K562 (cell line): ENCODE measurements around the gene METAP2. TPM values are rescaled to one million over a fixed set of nuclear protein-coding genes. Genes with fewer than 3 reads are reported as not detected.

Source experiments
- ATAC-seq: fragments of 200-7000 bp; cut with Tn5 transposase; 3 replicates; pipeline ENCODE4 v1.9.1; 2020; ENCODE audit warnings: moderate library complexity
- BruUV-seq: library from RNA; stranded (reverse); fragments of 400-500 nt; replicated peaks from 2 replicates; lab custom pipeline; 2021; lab: Mats Ljungman, UMichigan
- CTCF ChIA-PET: fragments of 300-600 bp; formaldehyde crosslinking; extraction: SDS; loops from one replicate; lab custom pipeline; 2021; ENCODE audit warnings: low intra/inter-chr PET ratio; lab: Yijun Ruan, JAX
- POLR2A ChIA-PET: fragments of 300-600, 350-650 bp; sonication (Branson Sonifier 250); formaldehyde crosslinking; extraction: SDS; loops from one replicate; lab custom pipeline; 2021; ENCODE audit warnings: antibody characterized with exemption, inconsistent platforms; lab: Yijun Ruan, JAX
- DNase-seq, 4 experiments: peaks; one replicate each; pipeline versions ENCODE4 v3.0.0 to v3.0.0-alpha.2; 2011 to 2018; ENCODE audit warnings: low spot score in 3 of 4, mixed read lengths in 3 of 4; ENCODE audit errors: extremely low read depth in 1 of 4
- FAIRE-seq: peaks from 2 replicates; lab custom pipeline; 2011; peaks lifted over from hg19 to GRCh38; lab: Jason Lieb, UNC
- H2AFZ ChIP-seq: 2 replicates; pipeline ENCODE4 v1.6.0; 2011; ENCODE audit warnings: low read depth, low read length, control low read depth, inconsistent platforms
- H3K27ac ChIP-seq: fragments of 200-600 bp; 3 replicates; pipeline ENCODE4 v1.8.0; 2011; ENCODE audit warnings: low read depth, mild to moderate bottlenecking, control low read depth, inconsistent platforms, low read length, moderate library complexity, mixed read lengths; ENCODE audit errors: extremely low read depth
- H3K27me3 ChIP-seq, 2 experiments: fragments of 300-600 bp in 1 of 2; 2 replicates in 1 of 2; 3 replicates in 1 of 2; pipeline versions ENCODE4 v1.6.0 to v1.8.0; 2011; ENCODE audit warnings: inconsistent platforms in 2 of 2, low read length in 2 of 2, mild to moderate bottlenecking in 1 of 2, mixed read lengths in 1 of 2, moderate library complexity in 1 of 2; ENCODE audit not compliant: control insufficient read depth in 2 of 2, insufficient read depth in 2 of 2
- H3K36me3 ChIP-seq: fragments of 300-600 bp; 3 replicates; pipeline ENCODE4 v1.8.0; 2011; ENCODE audit warnings: mild to moderate bottlenecking, low read length, inconsistent platforms; ENCODE audit not compliant: control insufficient read depth, insufficient read depth
- H3K4me1 ChIP-seq, 2 experiments: fragments of 200-600 bp in 1 of 2; replicated peaks in 1 of 2; 2 replicates in 1 of 2; 3 replicates in 1 of 2; pipeline versions ENCODE4 v1.5.1 to v1.8.0; 2011; ENCODE audit warnings: inconsistent platforms in 2 of 2, low read length in 2 of 2, mild to moderate bottlenecking in 1 of 2, mixed read lengths in 1 of 2, moderate library complexity in 1 of 2; ENCODE audit not compliant: control insufficient read depth in 2 of 2, insufficient read depth in 2 of 2
- H3K4me2 ChIP-seq: 2 replicates; pipeline ENCODE4 v1.6.1; 2011; ENCODE audit warnings: low read length, control low read depth, inconsistent platforms, mixed read lengths; ENCODE audit not compliant: insufficient read depth
- H3K4me3 ChIP-seq: fragments of 200-600 bp; sonication (generic), shearing (Covaris generic); 2 replicates; pipeline ENCODE4 v1.5.1; 2016; ENCODE audit warnings: control low read depth, inconsistent platforms
- H3K79me2 ChIP-seq: fragments of 200-600 bp; 3 replicates; pipeline ENCODE4 v1.8.0; 2011; ENCODE audit warnings: low read length, inconsistent platforms; ENCODE audit not compliant: control insufficient read depth, insufficient read depth
- H3K9ac ChIP-seq, 2 experiments: 2 replicates each; pipeline versions ENCODE4 v1.6.0 to v1.6.1; 2011; ENCODE audit warnings: low read depth in 2 of 2, low read length in 2 of 2, control low read depth in 1 of 2, inconsistent platforms in 1 of 2, mild to moderate bottlenecking in 1 of 2, mixed read lengths in 1 of 2; ENCODE audit not compliant: insufficient read depth in 1 of 2
- H3K9me1 ChIP-seq: one replicate; pipeline ENCODE4 v1.6.0; 2011; ENCODE audit warnings: inconsistent platforms, mild to moderate bottlenecking, low read length, moderate library complexity; ENCODE audit not compliant: control insufficient read depth, insufficient read depth
- H3K9me3 ChIP-seq: replicated peaks from 2 replicates; pipeline ENCODE4 v1.5.1; 2011; ENCODE audit warnings: low read depth, low read length, inconsistent platforms; ENCODE audit not compliant: control insufficient read depth, insufficient read depth
- H4K20me1 ChIP-seq: replicated peaks from 2 replicates; pipeline ENCODE4 v1.6.1; 2011; ENCODE audit warnings: low read length, inconsistent platforms, mixed read lengths; ENCODE audit not compliant: control insufficient read depth, insufficient read depth
- ASH1L ChIP-seq: fragments of 450-650 bp; IDR thresholded peaks from 2 replicates; pipeline ENCODE4 v1.6.1; 2018; ENCODE audit warnings: borderline replicate concordance, mild to moderate bottlenecking, low read depth; ENCODE audit not compliant: partially characterized antibody
- EHMT2 ChIP-seq: fragments of 450-650 bp; IDR thresholded peaks from 2 replicates; pipeline ENCODE4 v1.6.1; 2018; ENCODE audit warnings: antibody characterized with exemption
- PTRF ChIP-seq: fragments of 450-650 bp; IDR thresholded peaks from 2 replicates; pipeline ENCODE4 v1.6.1; 2016; ENCODE audit warnings: mild to moderate bottlenecking, missing genetic modification characterization, missing compliant biosample characterization
- RAD21 ChIP-seq, 2 experiments: fragments of 250-450 bp in 1 of 2; fragments of 450-650 bp in 1 of 2; sonication (Bioruptor Pico) in 1 of 2; formaldehyde crosslinking in 1 of 2; IDR thresholded peaks in 1 of 2; conservative IDR thresholded peaks in 1 of 2; 2 replicates each; pipeline versions ENCODE4 v1.4.0 to v1.8.0; 2020 to 2022; ENCODE audit warnings: mild to moderate bottlenecking in 2 of 2, moderate library complexity in 1 of 2
- SPI1 ChIP-seq: IDR thresholded peaks from 2 replicates; pipeline ENCODE4 v1.6.1; 2011; ENCODE audit warnings: low read depth, low read length, control low read depth, borderline replicate concordance
- ZNF561 ChIP-seq: fragments of 450-650 bp; formaldehyde crosslinking; conservative IDR thresholded peaks from 2 replicates; pipeline ENCODE4 v1.4.0; 2020; ENCODE audit warnings: mild to moderate bottlenecking, moderate library complexity
- WGBS: fragments of 100-300 bp; shearing (Covaris generic); methylation state at CpG from one replicate; pipeline ENCODE4 v1.1.6; 2016; ENCODE audit warnings: low coverage, mixed read lengths; ENCODE audit not compliant: insufficient coverage; ENCODE audit errors: missing lambda C conversion rate; 5-methylcytosine and 5-hydroxymethylcytosine counted together
- in situ Hi-C: fragments of 300-500 bp; cut with MboI; formaldehyde crosslinking; loops from 4 replicates; pipeline ENCODE4 v1.15.0; 2018; ENCODE audit warnings: inconsistent platforms, mixed read lengths
- intact Hi-C: fragments of 100-400 bp; cut with micrococcal nuclease; formaldehyde crosslinking; loops from 2 replicates; pipeline ENCODE4 v1.14.2; 2022
- polyA plus RNA-seq, 8 experiments: library from polyadenylated mRNA; depleted of rRNA in 4 of 8; stranded (reverse) in 5 of 8; unstranded in 3 of 8; fragments of >200 nt; fragmentation: Nextera tagmentation in 2 of 8; fragmentation: Illumina TruSeq in 1 of 8; extraction: Ambion mirVana in 2 of 8; extraction: Trizol in 1 of 8; gene quantifications; 2 replicates each; pipeline versions ENCODE4 v1.2.1 to v1.2.3, GENCODE V29; 2011 to 2014; ENCODE audit warnings: inconsistent platforms in 1 of 8, missing spikeins in 1 of 8
- total RNA-seq, 7 experiments: library from RNA; depleted of rRNA in 6 of 7; stranded (reverse); fragments of >200 nt in 6 of 7; fragmentation: Illumina TruSeq in 2 of 7; extraction: Trizol in 2 of 7; gene quantifications; 2 replicates each; pipeline versions ENCODE4 v1.2.1 to v1.2.3, GENCODE V29; 2011 to 2021; ENCODE audit warnings: low replicate concordance in 1 of 7
- TF ChIP-seq, protein P1 (sequence below): fragments of 450-650 bp; formaldehyde crosslinking; IDR thresholded peaks from 2 replicates; pipeline ENCODE4 v1.4.0; 2022; ENCODE audit warnings: missing genetic modification characterization
- TF ChIP-seq, protein P2 (sequence below), 3 experiments: IDR thresholded peaks in 2 of 3; conservative IDR thresholded peaks in 1 of 3; 2 replicates each; pipeline ENCODE4 v1.5.1; 2011 to 2012; ENCODE audit warnings: low read length in 3 of 3, mild to moderate bottlenecking in 3 of 3, control low read depth in 2 of 3, improper control_type of control experiment in 1 of 3, inconsistent platforms in 1 of 3, low read depth in 1 of 3, mixed read lengths in 1 of 3, moderate library complexity in 1 of 3; ENCODE audit not compliant: insufficient read depth in 2 of 3

METAP2 gene
- total and polyA plus RNA-seq, 9 of the 15 experiments (the other 6 are each of a cell fraction or from before 2014, with no cell fraction given), result 75.5 to 205 (median 164) TPM

DNA sequence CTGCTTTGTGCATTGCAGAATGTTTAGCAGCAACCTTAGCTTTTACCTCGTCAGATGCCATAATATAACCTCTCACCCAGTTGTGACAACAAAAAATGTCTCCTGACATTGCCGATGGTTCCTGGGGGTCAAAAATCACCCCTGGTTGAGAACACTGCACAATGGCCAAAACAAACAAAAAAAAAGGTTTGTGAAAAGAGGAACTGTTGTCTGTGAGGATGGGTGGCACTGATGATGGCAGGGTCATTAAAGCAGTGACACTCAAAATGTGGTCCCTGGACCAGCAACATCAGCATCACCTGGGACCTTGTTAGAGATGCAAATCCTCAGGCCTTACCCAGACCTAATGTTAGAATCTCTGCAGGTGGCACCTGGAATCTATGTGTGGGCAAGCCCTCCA, 36.4 kb upstream of the METAP2 start:
- DNase-seq (no peak), ATAC-seq (no peak), FAIRE-seq (no peak)
- Histone ChIP-seq H3K4me1 (no peaks in the 10 kb centered on the region), H3K9me1 (no peaks in the 10 kb centered on the region), H3K79me2 (no peaks in the 10 kb centered on the region), H3K27ac (no peak overlapping the region), H3K4me3 (no peak overlapping the region), H3K9me3 (no peaks in the 10 kb centered on the region), H4K20me1 (no peaks in the 10 kb centered on the region), H3K4me2 (no peak overlapping the region), H3K36me3 (no peaks in the 10 kb centered on the region), H3K27me3 (peaks cover 11 to 22% of the 10 kb centered on the region in 2 experiments; a peak in 4 of 5 replicates), H2AFZ (no peak overlapping the region), H3K9ac (no peak overlapping the region)
- POLR2A ChIA-PET, result interaction anchor here (0.7 kb wide), 1 partner anchor 32 kb away, joined by 5 read pairs; no protein-coding TSS in a partner anchor
- intact Hi-C loops, result no loop called here
- BruUV-seq, result no TSS peak
- CTCF ChIA-PET, result no interaction called here
- WGBS, result 7% methylated on average over 2 of the region's 2 CpGs
- peak; percentile 62 for TF ChIP-seq SPI1
- TF ChIP-seq PTRF (tag), result no peak
- in situ Hi-C loops, result no loop called here

DNA sequence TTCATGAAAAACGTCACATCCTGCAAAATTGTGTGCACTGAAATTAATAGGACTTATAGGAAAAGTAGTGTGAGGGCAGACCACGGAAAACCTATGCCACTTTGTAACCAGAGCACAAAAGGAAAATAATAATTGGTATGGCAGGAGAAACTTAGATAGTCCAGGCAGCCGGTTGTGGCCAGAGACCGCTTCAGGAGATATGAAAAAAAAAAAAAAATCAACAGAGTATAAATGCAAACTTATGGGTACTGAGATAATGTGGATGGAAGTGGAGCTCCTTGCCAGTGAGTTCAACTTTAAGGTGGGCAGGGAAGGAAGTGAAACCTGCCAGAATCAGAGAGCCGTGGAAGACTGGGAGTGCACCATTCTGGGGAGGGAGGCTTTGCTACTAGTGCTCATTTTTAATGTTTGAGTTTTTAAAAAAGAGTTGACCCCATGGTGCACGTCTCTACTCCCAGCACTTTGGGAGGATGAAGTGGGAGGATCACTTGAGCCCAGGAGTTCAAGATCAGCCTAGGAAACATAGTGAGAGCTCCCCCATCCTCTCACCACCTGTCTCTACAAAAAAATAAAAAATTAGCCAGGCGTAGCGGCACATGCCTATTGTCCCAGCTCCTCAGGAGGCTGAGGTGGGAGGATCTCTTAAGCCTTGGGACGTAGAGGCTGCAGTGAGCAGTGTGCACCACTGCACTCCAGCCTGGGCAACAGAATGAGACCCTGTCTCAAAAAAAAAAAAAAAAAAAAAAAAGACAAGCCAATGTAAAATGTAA, 34.3 kb upstream of the METAP2 start:
- H3K4me1 ChIP-seq, result no peaks in the 10 kb centered on the region
- H3K9me3 ChIP-seq, result no peaks in the 10 kb centered on the region
- H3K36me3 ChIP-seq, result no peaks in the 10 kb centered on the region
- no peak overlapping the region for H3K4me3 ChIP-seq
- WGBS, result 7% methylated on average over 9 of the region's 9 CpGs
- ATAC-seq (peak; percentile 36; the same call in 1 of the 3 replicates), FAIRE-seq (no peak), DNase-seq (no peak)
- H3K27me3 ChIP-seq, result peaks cover 8 to 15% of the 10 kb centered on the region in 2 experiments; a peak in 4 of 5 replicates
- BruUV-seq, result no TSS peak
- in situ Hi-C loops, result no loop called here
- intact Hi-C loops, result no loop called here
- H2AFZ ChIP-seq, result no peak overlapping the region
- no peaks in the 10 kb centered on the region for H3K79me2 ChIP-seq
- no peaks in the 10 kb centered on the region for H3K9me1 ChIP-seq
- H3K9ac ChIP-seq, result no peak overlapping the region
- TF ChIP-seq, protein P1, sequence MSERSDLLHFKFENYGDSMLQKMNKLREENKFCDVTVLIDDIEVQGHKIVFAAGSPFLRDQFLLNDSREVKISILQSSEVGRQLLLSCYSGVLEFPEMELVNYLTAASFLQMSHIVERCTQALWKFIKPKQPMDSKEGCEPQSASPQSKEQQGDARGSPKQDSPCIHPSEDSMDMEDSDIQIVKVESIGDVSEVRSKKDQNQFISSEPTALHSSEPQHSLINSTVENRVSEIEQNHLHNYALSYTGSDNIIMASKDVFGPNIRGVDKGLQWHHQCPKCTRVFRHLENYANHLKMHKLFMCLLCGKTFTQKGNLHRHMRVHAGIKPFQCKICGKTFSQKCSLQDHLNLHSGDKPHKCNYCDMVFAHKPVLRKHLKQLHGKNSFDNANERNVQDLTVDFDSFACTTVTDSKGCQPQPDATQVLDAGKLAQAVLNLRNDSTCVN (CRISPR knock-in tag), result no peak
- TF ChIP-seq RAD21 (CRISPR knock-in tag; conservative IDR thresholded peaks at IDR 0.05 in 1 of 2, IDR thresholded peaks at IDR 0.05 in 1 of 2) (peak in 1 of 2 experiments; percentile 17; a peak in 1 of 4 replicates), ZNF561 (CRISPR knock-in tag) (no peak), ASH1L (no peak), EHMT2 (no peak)
- TF ChIP-seq, protein P2, sequence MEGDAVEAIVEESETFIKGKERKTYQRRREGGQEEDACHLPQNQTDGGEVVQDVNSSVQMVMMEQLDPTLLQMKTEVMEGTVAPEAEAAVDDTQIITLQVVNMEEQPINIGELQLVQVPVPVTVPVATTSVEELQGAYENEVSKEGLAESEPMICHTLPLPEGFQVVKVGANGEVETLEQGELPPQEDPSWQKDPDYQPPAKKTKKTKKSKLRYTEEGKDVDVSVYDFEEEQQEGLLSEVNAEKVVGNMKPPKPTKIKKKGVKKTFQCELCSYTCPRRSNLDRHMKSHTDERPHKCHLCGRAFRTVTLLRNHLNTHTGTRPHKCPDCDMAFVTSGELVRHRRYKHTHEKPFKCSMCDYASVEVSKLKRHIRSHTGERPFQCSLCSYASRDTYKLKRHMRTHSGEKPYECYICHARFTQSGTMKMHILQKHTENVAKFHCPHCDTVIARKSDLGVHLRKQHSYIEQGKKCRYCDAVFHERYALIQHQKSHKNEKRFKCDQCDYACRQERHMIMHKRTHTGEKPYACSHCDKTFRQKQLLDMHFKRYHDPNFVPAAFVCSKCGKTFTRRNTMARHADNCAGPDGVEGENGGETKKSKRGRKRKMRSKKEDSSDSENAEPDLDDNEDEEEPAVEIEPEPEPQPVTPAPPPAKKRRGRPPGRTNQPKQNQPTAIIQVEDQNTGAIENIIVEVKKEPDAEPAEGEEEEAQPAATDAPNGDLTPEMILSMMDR (IDR thresholded peaks at IDR 0.05 in 2 of 3, conservative IDR thresholded peaks at IDR 0.05 in 1 of 3; ENCODE audit: insufficient read depth in 2 of 3, low read depth in 1 of 3, low read length in 3 of 3), result 0 out of 6 replicates have a peak, but pooled peaks of 1 of the 3 experiments have one; percentile 7
- ChIA-PET CTCF (no interaction called here), POLR2A (interaction anchor here (1.0 kb wide), 1 partner anchor 33 kb away, joined by 3 read pairs; no protein-coding TSS in a partner anchor)
- no peaks in the 10 kb centered on the region for H4K20me1 ChIP-seq
- no peak overlapping the region for H3K4me2 ChIP-seq
- H3K27ac ChIP-seq, result no peak overlapping the region
